PC-3 (cell line): ENCODE data around the gene PDZD2.

Experiments
- EZH2 ChIP-seq: fragments of 300-600 bp; sonication (generic); IDR thresholded peaks from one replicate; pipeline ENCODE4 v1.6.1; 2017; ENCODE audit warnings: antibody characterized with exemption, mild to moderate bottlenecking, low read length; ENCODE audit not compliant: unreplicated experiment
- EZH2phosphoT487 ChIP-seq: fragments of 300-600 bp; sonication (generic); IDR thresholded peaks from 2 replicates; pipeline ENCODE4 v1.6.1; 2018; ENCODE audit warnings: mild to moderate bottlenecking, antibody characterized with exemption, low read length, borderline replicate concordance
- TF ChIP-seq, protein P1 (sequence below): fragments of 300-600 bp; sonication (generic); conservative IDR thresholded peaks from 2 replicates; pipeline ENCODE4 v1.5.1; 2017; ENCODE audit warnings: antibody characterized with exemption, low read depth, mild to moderate bottlenecking, low read length

DNA sequence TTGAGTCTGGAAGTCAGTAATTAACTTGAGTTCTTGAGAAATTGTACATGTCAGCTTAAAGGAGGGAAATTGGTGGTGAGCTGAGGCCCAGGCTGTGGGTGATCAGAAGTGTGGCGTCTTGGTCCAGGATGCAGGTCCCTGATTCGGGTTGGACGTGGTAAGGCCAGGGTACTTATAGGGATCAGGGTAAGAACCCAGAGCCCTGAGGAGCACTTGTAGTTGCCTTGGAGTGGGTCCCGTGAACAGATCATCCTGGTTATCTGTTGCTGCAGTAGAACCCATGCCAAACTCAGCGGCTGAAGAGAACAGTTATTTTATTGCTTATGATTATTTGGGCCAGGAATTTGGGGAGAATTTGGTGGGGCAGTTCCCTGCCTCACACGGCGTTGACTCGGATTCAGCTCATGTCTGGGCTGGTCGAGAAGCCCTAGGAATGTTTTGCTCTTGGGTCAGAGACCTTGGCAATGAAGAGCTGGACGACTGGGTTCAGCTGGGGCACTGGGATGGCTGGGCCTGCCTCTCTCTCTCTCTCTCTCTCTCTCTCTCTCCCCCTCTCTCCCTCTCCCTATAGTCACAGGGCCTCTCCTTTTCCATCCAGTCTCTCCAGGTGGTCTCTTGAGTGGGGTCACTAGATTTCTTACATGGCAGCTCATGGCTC is 73.1 kb downstream of the PDZD2 start:
- TF ChIP-seq, protein P1, sequence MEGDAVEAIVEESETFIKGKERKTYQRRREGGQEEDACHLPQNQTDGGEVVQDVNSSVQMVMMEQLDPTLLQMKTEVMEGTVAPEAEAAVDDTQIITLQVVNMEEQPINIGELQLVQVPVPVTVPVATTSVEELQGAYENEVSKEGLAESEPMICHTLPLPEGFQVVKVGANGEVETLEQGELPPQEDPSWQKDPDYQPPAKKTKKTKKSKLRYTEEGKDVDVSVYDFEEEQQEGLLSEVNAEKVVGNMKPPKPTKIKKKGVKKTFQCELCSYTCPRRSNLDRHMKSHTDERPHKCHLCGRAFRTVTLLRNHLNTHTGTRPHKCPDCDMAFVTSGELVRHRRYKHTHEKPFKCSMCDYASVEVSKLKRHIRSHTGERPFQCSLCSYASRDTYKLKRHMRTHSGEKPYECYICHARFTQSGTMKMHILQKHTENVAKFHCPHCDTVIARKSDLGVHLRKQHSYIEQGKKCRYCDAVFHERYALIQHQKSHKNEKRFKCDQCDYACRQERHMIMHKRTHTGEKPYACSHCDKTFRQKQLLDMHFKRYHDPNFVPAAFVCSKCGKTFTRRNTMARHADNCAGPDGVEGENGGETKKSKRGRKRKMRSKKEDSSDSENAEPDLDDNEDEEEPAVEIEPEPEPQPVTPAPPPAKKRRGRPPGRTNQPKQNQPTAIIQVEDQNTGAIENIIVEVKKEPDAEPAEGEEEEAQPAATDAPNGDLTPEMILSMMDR, result no peak
- TF ChIP-seq EZH2, result no peak
- no peak for TF ChIP-seq EZH2phosphoT487
